Sciatic nerve (tissue), 2 donors: ENCODE results near the gene CBLN3. TPM values are rescaled to one million over a fixed set of nuclear protein-coding genes. Genes with fewer than 3 reads are reported as not detected.
A peak's percentile ranks its signal among the peaks of the same experiment; 100 is the strongest.
"Not testable (repeated sequence)": the region's sequence is repeated elsewhere in the genome, so short reads cannot be mapped to it uniquely, and the experiment has no call there.

Experiments used
- ATAC-seq: fragments of 200-7000 bp; cut with Tn5 transposase; one replicate; pipeline ENCODE4 v1.9.1; 2020; ENCODE audit warnings: mild to moderate bottlenecking, moderate library complexity
- DNase-seq: peaks from one replicate; pipeline ENCODE4 v3.0.0-alpha.2; 2020; ENCODE audit warnings: low spot score
- intact Hi-C: fragments of 100-400 bp; cut with DNase I; formaldehyde crosslinking; loops from one replicate; pipeline ENCODE4 v1.14.2; 2022
- total RNA-seq: library from RNA; stranded (reverse); fragmentation: NEBNext Ultra II Directional; extraction: Animal tissue kit (Norgen Biotek cat#: 25700); gene quantifications from one replicate; pipeline ENCODE4 v1.2.1, GENCODE V29; 2021
- donor health status: DM: no; HTN: no; CAD: no.
- donor health status: DM: no; HTN: no; CAD: no.

The CBLN3 gene
- total RNA-seq, 1 donor from 2014 or later, result 7.0 TPM

- intact Hi-C loops, result no loop called here
- DNase-seq, result no peak
- ATAC-seq, result no peak
Measured at GRCh38 chr14:24395609-24396582, 33.6 kb downstream of the CBLN3 start.

- DNase-seq, result no peak
- intact Hi-C loops, result no loop called here
- no peak for ATAC-seq
Measured at GRCh38 chr14:24394275-24394674, 35.2 kb downstream of the CBLN3 start.

- no peak for DNase-seq
- intact Hi-C loops, result no loop called here
- no peak for ATAC-seq
Measured at GRCh38 chr14:24392325-24393091, 37.0 kb downstream of the CBLN3 start.

- intact Hi-C loops, result no loop called here
- DNase-seq, result peak; percentile 2
- ATAC-seq, result no peak
Measured at GRCh38 chr14:24390701-24391468, 38.6 kb downstream of the CBLN3 start.

- DNase-seq, result no peak
- peak; percentile 16 for ATAC-seq
Measured at GRCh38 chr14:24389226-24389848, 40.1 kb downstream of the CBLN3 start.

GRCh38 chr14:24388474-24389179, 40.8 kb downstream of the CBLN3 start:
- intact Hi-C loops, result no loop called here
- ATAC-seq, result no peak
- no peak for DNase-seq

More at GRCh38 chr14:24389226-24389848, 40.1 kb downstream of the CBLN3 start:
- intact Hi-C loops, result no loop called here

GRCh38 chr14:24387579-24387978, 41.9 kb downstream of the CBLN3 start:
- ATAC-seq, intact Hi-C loops, DNase-seq: not testable (repeated sequence)

GRCh38 chr14:24387009-24387345, 42.5 kb downstream of the CBLN3 start:
- intact Hi-C loops, result no loop called here
- ATAC-seq (no peak), DNase-seq (no peak)

GRCh38 chr14:24385524-24385923, 43.9 kb downstream of the CBLN3 start:
- no peak for ATAC-seq
- intact Hi-C loops, result no loop called here
- no peak for DNase-seq

GRCh38 chr14:24384169-24384568, 45.3 kb downstream of the CBLN3 start:
- intact Hi-C loops, result no loop called here
- no peak for DNase-seq
- ATAC-seq, result no peak

GRCh38 chr14:24382064-24382371, 47.5 kb downstream of the CBLN3 start:
- intact Hi-C loops, result no loop called here
- no peak for DNase-seq
- ATAC-seq, result peak; percentile 20

GRCh38 chr14:24381363-24382063, 48.0 kb downstream of the CBLN3 start:
- DNase-seq, result no peak
- intact Hi-C loops, result no loop called here
- ATAC-seq, result peak; percentile 11

- intact Hi-C loops, result no loop called here
- ATAC-seq, result no peak
Measured at GRCh38 chr14:24379907-24380730, 49.3 kb downstream of the CBLN3 start.

GRCh38 chr14:24378981-24379906, 50.2 kb downstream of the CBLN3 start:
- ATAC-seq (no peak), DNase-seq (no peak)
- intact Hi-C loops, result no loop called here

More at GRCh38 chr14:24379907-24380730, 49.3 kb downstream of the CBLN3 start:
- DNase-seq, result no peak

GRCh38 chr14:24378327-24378726, 51.1 kb downstream of the CBLN3 start:
- intact Hi-C loops, result no loop called here
- ATAC-seq, result no peak

GRCh38 chr14:24377657-24378056, 51.8 kb downstream of the CBLN3 start:
- intact Hi-C loops, result no loop called here
- ATAC-seq (peak; percentile 12), DNase-seq (no peak)

More at GRCh38 chr14:24378327-24378726, 51.1 kb downstream of the CBLN3 start:
- no peak for DNase-seq
